Left ventricle myocardium inferior (tissue), 1 donor: ENCODE data around the gene NRAS. TPM values are rescaled to one million over a fixed set of nuclear protein-coding genes. Genes with fewer than 3 reads are reported as not detected.

Experiments used
- DNase-seq: peaks from one replicate; pipeline ENCODE4 v3.0.0-alpha.2; 2020
- H3K27ac ChIP-seq: fragments of 200-600 bp; replicated peaks from 2 replicates; pipeline ENCODE4 v1.8.0; 2021
- H3K27me3 ChIP-seq: fragments of 200-600 bp; 2 replicates; pipeline ENCODE4 v1.8.0; 2021; ENCODE audit warnings: low read depth
- H3K36me3 ChIP-seq: fragments of 200-600 bp; 2 replicates; pipeline ENCODE4 v1.8.0; 2021
- H3K4me1 ChIP-seq: fragments of 200-600 bp; 2 replicates; pipeline ENCODE4 v1.8.0; 2021
- H3K4me3 ChIP-seq: fragments of 200-600 bp; 2 replicates; pipeline ENCODE4 v1.8.0; 2021; ENCODE audit warnings: mild to moderate bottlenecking, moderate library complexity
- H3K9me3 ChIP-seq: fragments of 200-600 bp; replicated peaks from 2 replicates; pipeline ENCODE4 v1.8.0; 2021
- CTCF ChIP-seq: fragments of 200-600 bp; IDR thresholded peaks from 2 replicates; pipeline ENCODE4 v1.8.0; 2021; ENCODE audit warnings: antibody characterized with exemption, mild to moderate bottlenecking, borderline replicate concordance
- intact Hi-C: fragments of 100-400 bp; cut with micrococcal nuclease; formaldehyde crosslinking; loops from one replicate; pipeline ENCODE4 v1.11.0; 2022
- total RNA-seq: library from RNA; stranded (reverse); fragmentation: NEBNext Ultra II Directional; extraction: Animal tissue kit (Norgen Biotek cat#: 25700); gene quantifications from one replicate; pipeline ENCODE4 v1.2.1, GENCODE V29; 2021
- donor health status: DM: no; HTN: yes; CAD: no; lungs with severe emphysema.

NRAS gene
- total RNA-seq, 1 donor from 2014 or later = 7.6 TPM

- Histone ChIP-seq H3K27ac (no peak overlapping the region), H3K36me3 (peaks cover 47% of the 10 kb centered on the region), H3K4me3 (no peak overlapping the region), H3K27me3 (no peaks in the 10 kb centered on the region), H3K4me1 (peaks cover 54% of the 10 kb centered on the region), H3K9me3 (no peaks in the 10 kb centered on the region)
- no peak for TF ChIP-seq CTCF
- intact Hi-C loops = no loop called here
- DNase-seq = no peak
Measured at GRCh38 chr1:114740331-114740730, 23.8 kb upstream of the NRAS start.

- TF ChIP-seq CTCF = no peak
- Histone ChIP-seq H3K27me3 (no peaks in the 10 kb centered on the region), H3K4me3 (no peak overlapping the region), H3K36me3 (peaks cover 76% of the 10 kb centered on the region), H3K4me1 (peaks cover 25% of the 10 kb centered on the region), H3K9me3 (no peaks in the 10 kb centered on the region), H3K27ac (no peak overlapping the region)
- intact Hi-C loops = no loop called here
- DNase-seq = no peak
Measured at GRCh38 chr1:114737314-114737849, 20.8 kb upstream of the NRAS start.

GRCh38 chr1:114735479-114735878 is 18.9 kb upstream of the NRAS start:
- H3K27ac ChIP-seq = no peak overlapping the region
- intact Hi-C loops = no loop called here
- DNase-seq = no peak
- no peaks in the 10 kb centered on the region for H3K27me3 ChIP-seq
- TF ChIP-seq CTCF = no peak
- H3K4me3 ChIP-seq = no peak overlapping the region
- H3K4me1 ChIP-seq = peaks cover 18% of the 10 kb centered on the region
- peaks cover 90% of the 10 kb centered on the region for H3K36me3 ChIP-seq
- H3K9me3 ChIP-seq = no peaks in the 10 kb centered on the region

- intact Hi-C loops = no loop called here
- DNase-seq = no peak
- H3K27me3 ChIP-seq = no peaks in the 10 kb centered on the region
- peaks cover 33% of the 10 kb centered on the region for H3K4me1 ChIP-seq
- H3K4me3 ChIP-seq = no peak overlapping the region
- H3K36me3 ChIP-seq = peaks cover 99% of the 10 kb centered on the region
- no peaks in the 10 kb centered on the region for H3K9me3 ChIP-seq
- no peak for TF ChIP-seq CTCF
- no peak overlapping the region for H3K27ac ChIP-seq
Measured at GRCh38 chr1:114729782-114730181, 13.2 kb upstream of the NRAS start.

- Histone ChIP-seq H3K9me3 (no peaks in the 10 kb centered on the region), H3K4me1 (peaks cover 45% of the 10 kb centered on the region), H3K4me3 (no peak overlapping the region), H3K27me3 (no peaks in the 10 kb centered on the region), H3K27ac (no peak overlapping the region), H3K36me3 (peaks cover 99% of the 10 kb centered on the region)
- DNase-seq = no peak
- TF ChIP-seq CTCF = no peak
- intact Hi-C loops = no loop called here
Measured at GRCh38 chr1:114728553-114728952, 12.0 kb upstream of the NRAS start.
